ENCODE data around the gene TCERG1L.

DNA sequence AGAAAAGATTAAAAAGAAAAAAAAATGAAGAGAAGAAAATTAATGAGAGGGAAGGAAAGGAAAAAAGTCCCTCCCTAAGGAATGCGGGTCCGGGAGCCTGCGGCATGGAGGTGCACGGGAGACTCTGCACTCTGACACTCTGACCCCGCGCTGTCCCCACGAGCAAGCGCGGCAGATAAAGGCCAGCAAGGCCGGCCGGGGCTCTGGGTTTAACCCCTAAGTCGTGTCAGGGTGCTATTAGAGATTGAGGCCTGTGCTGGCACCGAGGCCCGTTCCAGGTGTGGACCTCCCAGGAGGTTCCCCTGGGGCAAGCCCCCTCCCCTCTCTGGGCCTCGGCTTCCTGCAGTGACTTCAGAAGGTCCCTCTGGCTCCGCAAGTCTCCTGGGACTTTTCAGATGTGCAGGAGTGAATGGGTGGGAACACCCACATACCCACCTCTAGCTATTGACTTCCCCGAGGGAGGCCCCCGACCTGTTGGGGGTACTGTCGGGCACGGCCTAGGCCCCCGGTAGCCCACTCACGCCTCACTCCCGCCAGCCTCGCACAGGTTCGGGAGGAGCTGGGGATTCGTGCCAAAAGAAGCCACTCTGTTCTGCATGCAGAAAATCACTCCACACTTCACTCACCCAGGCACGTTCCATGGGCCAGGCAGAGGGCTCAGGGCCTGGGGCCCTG, 164.1 kb downstream of the TCERG1L start:
- TF ChIP-seq, protein P1, sequence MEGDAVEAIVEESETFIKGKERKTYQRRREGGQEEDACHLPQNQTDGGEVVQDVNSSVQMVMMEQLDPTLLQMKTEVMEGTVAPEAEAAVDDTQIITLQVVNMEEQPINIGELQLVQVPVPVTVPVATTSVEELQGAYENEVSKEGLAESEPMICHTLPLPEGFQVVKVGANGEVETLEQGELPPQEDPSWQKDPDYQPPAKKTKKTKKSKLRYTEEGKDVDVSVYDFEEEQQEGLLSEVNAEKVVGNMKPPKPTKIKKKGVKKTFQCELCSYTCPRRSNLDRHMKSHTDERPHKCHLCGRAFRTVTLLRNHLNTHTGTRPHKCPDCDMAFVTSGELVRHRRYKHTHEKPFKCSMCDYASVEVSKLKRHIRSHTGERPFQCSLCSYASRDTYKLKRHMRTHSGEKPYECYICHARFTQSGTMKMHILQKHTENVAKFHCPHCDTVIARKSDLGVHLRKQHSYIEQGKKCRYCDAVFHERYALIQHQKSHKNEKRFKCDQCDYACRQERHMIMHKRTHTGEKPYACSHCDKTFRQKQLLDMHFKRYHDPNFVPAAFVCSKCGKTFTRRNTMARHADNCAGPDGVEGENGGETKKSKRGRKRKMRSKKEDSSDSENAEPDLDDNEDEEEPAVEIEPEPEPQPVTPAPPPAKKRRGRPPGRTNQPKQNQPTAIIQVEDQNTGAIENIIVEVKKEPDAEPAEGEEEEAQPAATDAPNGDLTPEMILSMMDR (IDR thresholded peaks at IDR 0.05): no peak
- no peak for TF ChIP-seq POLR2A (IDR thresholded peaks at IDR 0.05)
